HepG2 (cell line): ENCODE data around the gene PPP2R5B. TPM values are rescaled to one million over a fixed set of nuclear protein-coding genes. Genes with fewer than 3 reads are reported as not detected.

Source experiments
- DDIT3 ChIP-seq: sonication (generic); formaldehyde crosslinking; IDR thresholded peaks from 2 replicates; pipeline ENCODE4 v1.4.0; 2020; ENCODE audit warnings: mild to moderate bottlenecking, missing genetic modification reagents
- ETV6 ChIP-seq: sonication (generic); formaldehyde crosslinking; conservative IDR thresholded peaks from 2 replicates; pipeline ENCODE4 v1.4.0; 2020; ENCODE audit warnings: missing genetic modification reagents
- IRF2 ChIP-seq: IDR thresholded peaks from 2 replicates; pipeline ENCODE4 v1.6.1; 2018; ENCODE audit warnings: missing genetic modification reagents, missing compliant biosample characterization
- JDP2 ChIP-seq: sonication (generic); formaldehyde crosslinking; IDR thresholded peaks from 2 replicates; pipeline ENCODE4 v1.8.1; 2022; ENCODE audit warnings: missing genetic modification reagents, borderline replicate concordance
- KDM3A ChIP-seq: IDR thresholded peaks from 2 replicates; pipeline ENCODE4 v1.6.1; 2018; ENCODE audit warnings: low read depth, missing compliant biosample characterization
- KLF12 ChIP-seq: sonication (generic); formaldehyde crosslinking; IDR thresholded peaks from 2 replicates; pipeline ENCODE4 v1.4.0; 2020; ENCODE audit warnings: missing genetic modification reagents, borderline replicate concordance
- NFIB ChIP-seq: sonication (generic); formaldehyde crosslinking; IDR thresholded peaks from 2 replicates; pipeline ENCODE4 v1.9.0; 2021; ENCODE audit warnings: missing genetic modification reagents, mild to moderate bottlenecking, borderline replicate concordance
- SNRNP70 ChIP-seq: fragments of 200-400 bp; formaldehyde crosslinking; IDR thresholded peaks from 2 replicates; pipeline ENCODE4 v1.6.1; 2017; ENCODE audit warnings: mild to moderate bottlenecking, low read depth, low read length, moderate library complexity
- TCF12 ChIP-seq, 2 experiments: fragments of 450-650 bp in 1 of 2; sonication (generic) in 1 of 2; formaldehyde crosslinking in 1 of 2; IDR thresholded peaks; 2 replicates each; pipeline versions ENCODE4 v1.6.1 to v1.8.0; 2017 to 2022; ENCODE audit warnings: antibody characterized with exemption in 1 of 2, mild to moderate bottlenecking in 1 of 2, missing genetic modification reagents in 1 of 2, moderate library complexity in 1 of 2
- TOE1 ChIP-seq: sonication (generic); formaldehyde crosslinking; IDR thresholded peaks from 2 replicates; pipeline ENCODE4 v1.4.0; 2020; ENCODE audit warnings: mild to moderate bottlenecking, missing genetic modification reagents
- ZFP37 ChIP-seq: sonication (generic); formaldehyde crosslinking; IDR thresholded peaks from 2 replicates; pipeline ENCODE4 v1.4.0; 2020; ENCODE audit warnings: missing genetic modification reagents, borderline replicate concordance
- ZNF234 ChIP-seq: sonication (generic); formaldehyde crosslinking; conservative IDR thresholded peaks from 2 replicates; pipeline ENCODE4 v1.5.1; 2020; ENCODE audit warnings: mild to moderate bottlenecking, missing genetic modification reagents
- ZNF296 ChIP-seq: sonication (generic); formaldehyde crosslinking; conservative IDR thresholded peaks from 2 replicates; pipeline ENCODE4 v1.5.0; 2020; ENCODE audit warnings: mild to moderate bottlenecking, missing genetic modification reagents
- ZNF629 ChIP-seq: sonication (generic); formaldehyde crosslinking; conservative IDR thresholded peaks from 2 replicates; pipeline ENCODE4 v1.5.0; 2020; ENCODE audit warnings: missing genetic modification reagents
- ZNF720 ChIP-seq: sonication (generic); formaldehyde crosslinking; IDR thresholded peaks from 2 replicates; pipeline ENCODE4 v1.4.0; 2020; ENCODE audit warnings: missing genetic modification reagents
- ZNF788 ChIP-seq: sonication (generic); formaldehyde crosslinking; IDR thresholded peaks from 2 replicates; pipeline ENCODE4 v1.5.0; 2020; ENCODE audit warnings: mild to moderate bottlenecking, missing genetic modification reagents, borderline replicate concordance
- polyA plus RNA-seq, 8 experiments: library from polyadenylated mRNA; depleted of rRNA in 3 of 8; stranded (reverse) in 7 of 8; unstranded in 1 of 8; fragments of >200 nt; fragmentation: Illumina TruSeq in 4 of 8; extraction: Trizol in 4 of 8; gene quantifications; 2 replicates each; pipeline versions ENCODE4 v1.2.1 to v1.2.3, GENCODE V29; 2011 to 2016; ENCODE audit warnings: low read depth in 4 of 8, missing spikeins in 1 of 8, mixed read lengths in 1 of 8; ENCODE audit not compliant: insufficient read depth in 1 of 8
- total RNA-seq, 5 experiments: library from RNA; depleted of rRNA; stranded (reverse); fragments of >200 nt; fragmentation: Illumina TruSeq; extraction: Trizol; gene quantifications; 2 replicates each; pipeline ENCODE4 v1.2.3, GENCODE V29; 2016; ENCODE audit warnings: low read depth in 1 of 5
- TF ChIP-seq, protein P1 (sequence below): sonication (generic); formaldehyde crosslinking; IDR thresholded peaks from 2 replicates; pipeline ENCODE4 v1.9.0; 2022; ENCODE audit warnings: missing genetic modification reagents, mild to moderate bottlenecking, borderline replicate concordance
- TF ChIP-seq, protein P2 (sequence below): sonication (generic); formaldehyde crosslinking; IDR thresholded peaks from 2 replicates; pipeline ENCODE4 v1.4.0; 2020; ENCODE audit warnings: missing genetic modification reagents
- TF ChIP-seq, protein P3 (sequence below): sonication (generic); formaldehyde crosslinking; IDR thresholded peaks from 2 replicates; pipeline ENCODE4 v1.5.1; 2020; ENCODE audit warnings: mild to moderate bottlenecking, moderate library complexity, missing genetic modification reagents

Gene PPP2R5B
- total and polyA plus RNA-seq, 2 of the 13 experiments (the other 11 are each of a cell fraction or from before 2014, with no cell fraction given): 2.3 to 8.3 TPM

- TF ChIP-seq KDM3A (CRISPR knock-in tag): peak; percentile 22; the same call in 1 of the 2 replicates
- no peak; the same call in 1 of the 2 replicates for TF ChIP-seq ZFP37
- peak; percentile 97 for TF ChIP-seq KLF12 (CRISPR knock-in tag)
- TF ChIP-seq, protein P1, sequence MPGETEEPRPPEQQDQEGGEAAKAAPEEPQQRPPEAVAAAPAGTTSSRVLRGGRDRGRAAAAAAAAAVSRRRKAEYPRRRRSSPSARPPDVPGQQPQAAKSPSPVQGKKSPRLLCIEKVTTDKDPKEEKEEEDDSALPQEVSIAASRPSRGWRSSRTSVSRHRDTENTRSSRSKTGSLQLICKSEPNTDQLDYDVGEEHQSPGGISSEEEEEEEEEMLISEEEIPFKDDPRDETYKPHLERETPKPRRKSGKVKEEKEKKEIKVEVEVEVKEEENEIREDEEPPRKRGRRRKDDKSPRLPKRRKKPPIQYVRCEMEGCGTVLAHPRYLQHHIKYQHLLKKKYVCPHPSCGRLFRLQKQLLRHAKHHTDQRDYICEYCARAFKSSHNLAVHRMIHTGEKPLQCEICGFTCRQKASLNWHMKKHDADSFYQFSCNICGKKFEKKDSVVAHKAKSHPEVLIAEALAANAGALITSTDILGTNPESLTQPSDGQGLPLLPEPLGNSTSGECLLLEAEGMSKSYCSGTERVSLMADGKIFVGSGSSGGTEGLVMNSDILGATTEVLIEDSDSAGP: peak; percentile 100
- TF ChIP-seq ETV6 (CRISPR knock-in tag): no peak
- no peak for TF ChIP-seq TOE1 (CRISPR knock-in tag)
- TF ChIP-seq IRF2 (CRISPR knock-in tag): peak; percentile 55; the same call in 1 of the 2 replicates
- TF ChIP-seq DDIT3: no peak
- no peak for TF ChIP-seq ZNF720 (CRISPR knock-in tag)
- no peak for TF ChIP-seq SNRNP70
- TF ChIP-seq JDP2 (CRISPR knock-in tag): no peak
- TF ChIP-seq NFIB: no peak
- no peak for TF ChIP-seq ZNF629 (CRISPR knock-in tag)
- TF ChIP-seq ZNF234 (CRISPR knock-in tag): no peak
- TF ChIP-seq, protein P2, sequence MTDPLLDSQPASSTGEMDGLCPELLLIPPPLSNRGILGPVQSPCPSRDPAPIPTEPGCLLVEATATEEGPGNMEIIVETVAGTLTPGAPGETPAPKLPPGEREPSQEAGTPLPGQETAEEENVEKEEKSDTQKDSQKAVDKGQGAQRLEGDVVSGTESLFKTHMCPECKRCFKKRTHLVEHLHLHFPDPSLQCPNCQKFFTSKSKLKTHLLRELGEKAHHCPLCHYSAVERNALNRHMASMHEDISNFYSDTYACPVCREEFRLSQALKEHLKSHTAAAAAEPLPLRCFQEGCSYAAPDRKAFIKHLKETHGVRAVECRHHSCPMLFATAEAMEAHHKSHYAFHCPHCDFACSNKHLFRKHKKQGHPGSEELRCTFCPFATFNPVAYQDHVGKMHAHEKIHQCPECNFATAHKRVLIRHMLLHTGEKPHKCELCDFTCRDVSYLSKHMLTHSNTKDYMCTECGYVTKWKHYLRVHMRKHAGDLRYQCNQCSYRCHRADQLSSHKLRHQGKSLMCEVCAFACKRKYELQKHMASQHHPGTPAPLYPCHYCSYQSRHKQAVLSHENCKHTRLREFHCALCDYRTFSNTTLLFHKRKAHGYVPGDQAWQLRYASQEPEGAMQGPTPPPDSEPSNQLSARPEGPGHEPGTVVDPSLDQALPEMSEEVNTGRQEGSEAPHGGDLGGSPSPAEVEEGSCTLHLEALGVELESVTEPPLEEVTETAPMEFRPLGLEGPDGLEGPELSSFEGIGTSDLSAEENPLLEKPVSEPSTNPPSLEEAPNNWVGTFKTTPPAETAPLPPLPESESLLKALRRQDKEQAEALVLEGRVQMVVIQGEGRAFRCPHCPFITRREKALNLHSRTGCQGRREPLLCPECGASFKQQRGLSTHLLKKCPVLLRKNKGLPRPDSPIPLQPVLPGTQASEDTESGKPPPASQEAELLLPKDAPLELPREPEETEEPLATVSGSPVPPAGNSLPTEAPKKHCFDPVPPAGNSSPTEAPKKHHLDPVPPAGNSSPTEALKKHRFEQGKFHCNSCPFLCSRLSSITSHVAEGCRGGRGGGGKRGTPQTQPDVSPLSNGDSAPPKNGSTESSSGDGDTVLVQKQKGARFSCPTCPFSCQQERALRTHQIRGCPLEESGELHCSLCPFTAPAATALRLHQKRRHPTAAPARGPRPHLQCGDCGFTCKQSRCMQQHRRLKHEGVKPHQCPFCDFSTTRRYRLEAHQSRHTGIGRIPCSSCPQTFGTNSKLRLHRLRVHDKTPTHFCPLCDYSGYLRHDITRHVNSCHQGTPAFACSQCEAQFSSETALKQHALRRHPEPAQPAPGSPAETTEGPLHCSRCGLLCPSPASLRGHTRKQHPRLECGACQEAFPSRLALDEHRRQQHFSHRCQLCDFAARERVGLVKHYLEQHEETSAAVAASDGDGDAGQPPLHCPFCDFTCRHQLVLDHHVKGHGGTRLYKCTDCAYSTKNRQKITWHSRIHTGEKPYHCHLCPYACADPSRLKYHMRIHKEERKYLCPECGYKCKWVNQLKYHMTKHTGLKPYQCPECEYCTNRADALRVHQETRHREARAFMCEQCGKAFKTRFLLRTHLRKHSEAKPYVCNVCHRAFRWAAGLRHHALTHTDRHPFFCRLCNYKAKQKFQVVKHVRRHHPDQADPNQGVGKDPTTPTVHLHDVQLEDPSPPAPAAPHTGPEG (CRISPR knock-in tag): no peak
- TF ChIP-seq, protein P3, sequence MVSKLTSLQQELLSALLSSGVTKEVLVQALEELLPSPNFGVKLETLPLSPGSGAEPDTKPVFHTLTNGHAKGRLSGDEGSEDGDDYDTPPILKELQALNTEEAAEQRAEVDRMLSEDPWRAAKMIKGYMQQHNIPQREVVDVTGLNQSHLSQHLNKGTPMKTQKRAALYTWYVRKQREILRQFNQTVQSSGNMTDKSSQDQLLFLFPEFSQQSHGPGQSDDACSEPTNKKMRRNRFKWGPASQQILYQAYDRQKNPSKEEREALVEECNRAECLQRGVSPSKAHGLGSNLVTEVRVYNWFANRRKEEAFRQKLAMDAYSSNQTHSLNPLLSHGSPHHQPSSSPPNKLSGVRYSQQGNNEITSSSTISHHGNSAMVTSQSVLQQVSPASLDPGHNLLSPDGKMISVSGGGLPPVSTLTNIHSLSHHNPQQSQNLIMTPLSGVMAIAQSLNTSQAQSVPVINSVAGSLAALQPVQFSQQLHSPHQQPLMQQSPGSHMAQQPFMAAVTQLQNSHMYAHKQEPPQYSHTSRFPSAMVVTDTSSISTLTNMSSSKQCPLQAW (CRISPR knock-in tag): peak; percentile 79
- no peak for TF ChIP-seq TCF12 (IDR thresholded peaks at IDR 0.05)
- peak; percentile 60 for TF ChIP-seq TCF12 (CRISPR knock-in tag; IDR thresholded peaks at IDR 0.05)
- no peak for TF ChIP-seq ZNF296 (CRISPR knock-in tag)
- peak; percentile 25; the same call in 1 of the 2 replicates for TF ChIP-seq ZNF788 (CRISPR knock-in tag)
Observed at GRCh38 chr11:64923944-64924909, at the start of gene PPP2R5B (continued).
